ENCODE measurements around the gene PLSCR4. TPM values are rescaled to one million over a fixed set of nuclear protein-coding genes. Genes with fewer than 3 reads are reported as not detected.

Gene PLSCR4
- total and polyA plus RNA-seq, 2 of the 8 experiments (the other 6 are each of a cell fraction or from before 2014, with no cell fraction given) = 1.8 to 2.9 TPM

DNA sequence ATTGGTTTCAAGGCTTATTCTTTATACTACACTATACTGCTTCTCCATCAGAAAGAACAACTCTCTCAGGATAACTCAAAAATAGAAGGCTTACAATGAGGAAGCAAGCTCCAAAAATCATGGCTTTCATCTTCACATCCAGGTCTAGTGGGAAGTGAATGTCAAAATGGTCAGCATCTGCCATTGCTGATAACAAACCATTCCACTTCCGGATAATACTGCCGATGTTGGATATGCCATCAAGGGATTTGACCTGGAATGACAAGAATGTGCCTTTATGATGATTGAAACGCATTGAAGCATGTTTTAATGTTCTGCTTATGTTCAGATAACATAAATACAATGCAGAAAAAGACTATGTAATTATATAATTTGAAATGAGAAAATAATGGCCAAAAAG lies 55.9 kb downstream of the PLSCR4 start (continued):
- TF ChIP-seq, protein P1, sequence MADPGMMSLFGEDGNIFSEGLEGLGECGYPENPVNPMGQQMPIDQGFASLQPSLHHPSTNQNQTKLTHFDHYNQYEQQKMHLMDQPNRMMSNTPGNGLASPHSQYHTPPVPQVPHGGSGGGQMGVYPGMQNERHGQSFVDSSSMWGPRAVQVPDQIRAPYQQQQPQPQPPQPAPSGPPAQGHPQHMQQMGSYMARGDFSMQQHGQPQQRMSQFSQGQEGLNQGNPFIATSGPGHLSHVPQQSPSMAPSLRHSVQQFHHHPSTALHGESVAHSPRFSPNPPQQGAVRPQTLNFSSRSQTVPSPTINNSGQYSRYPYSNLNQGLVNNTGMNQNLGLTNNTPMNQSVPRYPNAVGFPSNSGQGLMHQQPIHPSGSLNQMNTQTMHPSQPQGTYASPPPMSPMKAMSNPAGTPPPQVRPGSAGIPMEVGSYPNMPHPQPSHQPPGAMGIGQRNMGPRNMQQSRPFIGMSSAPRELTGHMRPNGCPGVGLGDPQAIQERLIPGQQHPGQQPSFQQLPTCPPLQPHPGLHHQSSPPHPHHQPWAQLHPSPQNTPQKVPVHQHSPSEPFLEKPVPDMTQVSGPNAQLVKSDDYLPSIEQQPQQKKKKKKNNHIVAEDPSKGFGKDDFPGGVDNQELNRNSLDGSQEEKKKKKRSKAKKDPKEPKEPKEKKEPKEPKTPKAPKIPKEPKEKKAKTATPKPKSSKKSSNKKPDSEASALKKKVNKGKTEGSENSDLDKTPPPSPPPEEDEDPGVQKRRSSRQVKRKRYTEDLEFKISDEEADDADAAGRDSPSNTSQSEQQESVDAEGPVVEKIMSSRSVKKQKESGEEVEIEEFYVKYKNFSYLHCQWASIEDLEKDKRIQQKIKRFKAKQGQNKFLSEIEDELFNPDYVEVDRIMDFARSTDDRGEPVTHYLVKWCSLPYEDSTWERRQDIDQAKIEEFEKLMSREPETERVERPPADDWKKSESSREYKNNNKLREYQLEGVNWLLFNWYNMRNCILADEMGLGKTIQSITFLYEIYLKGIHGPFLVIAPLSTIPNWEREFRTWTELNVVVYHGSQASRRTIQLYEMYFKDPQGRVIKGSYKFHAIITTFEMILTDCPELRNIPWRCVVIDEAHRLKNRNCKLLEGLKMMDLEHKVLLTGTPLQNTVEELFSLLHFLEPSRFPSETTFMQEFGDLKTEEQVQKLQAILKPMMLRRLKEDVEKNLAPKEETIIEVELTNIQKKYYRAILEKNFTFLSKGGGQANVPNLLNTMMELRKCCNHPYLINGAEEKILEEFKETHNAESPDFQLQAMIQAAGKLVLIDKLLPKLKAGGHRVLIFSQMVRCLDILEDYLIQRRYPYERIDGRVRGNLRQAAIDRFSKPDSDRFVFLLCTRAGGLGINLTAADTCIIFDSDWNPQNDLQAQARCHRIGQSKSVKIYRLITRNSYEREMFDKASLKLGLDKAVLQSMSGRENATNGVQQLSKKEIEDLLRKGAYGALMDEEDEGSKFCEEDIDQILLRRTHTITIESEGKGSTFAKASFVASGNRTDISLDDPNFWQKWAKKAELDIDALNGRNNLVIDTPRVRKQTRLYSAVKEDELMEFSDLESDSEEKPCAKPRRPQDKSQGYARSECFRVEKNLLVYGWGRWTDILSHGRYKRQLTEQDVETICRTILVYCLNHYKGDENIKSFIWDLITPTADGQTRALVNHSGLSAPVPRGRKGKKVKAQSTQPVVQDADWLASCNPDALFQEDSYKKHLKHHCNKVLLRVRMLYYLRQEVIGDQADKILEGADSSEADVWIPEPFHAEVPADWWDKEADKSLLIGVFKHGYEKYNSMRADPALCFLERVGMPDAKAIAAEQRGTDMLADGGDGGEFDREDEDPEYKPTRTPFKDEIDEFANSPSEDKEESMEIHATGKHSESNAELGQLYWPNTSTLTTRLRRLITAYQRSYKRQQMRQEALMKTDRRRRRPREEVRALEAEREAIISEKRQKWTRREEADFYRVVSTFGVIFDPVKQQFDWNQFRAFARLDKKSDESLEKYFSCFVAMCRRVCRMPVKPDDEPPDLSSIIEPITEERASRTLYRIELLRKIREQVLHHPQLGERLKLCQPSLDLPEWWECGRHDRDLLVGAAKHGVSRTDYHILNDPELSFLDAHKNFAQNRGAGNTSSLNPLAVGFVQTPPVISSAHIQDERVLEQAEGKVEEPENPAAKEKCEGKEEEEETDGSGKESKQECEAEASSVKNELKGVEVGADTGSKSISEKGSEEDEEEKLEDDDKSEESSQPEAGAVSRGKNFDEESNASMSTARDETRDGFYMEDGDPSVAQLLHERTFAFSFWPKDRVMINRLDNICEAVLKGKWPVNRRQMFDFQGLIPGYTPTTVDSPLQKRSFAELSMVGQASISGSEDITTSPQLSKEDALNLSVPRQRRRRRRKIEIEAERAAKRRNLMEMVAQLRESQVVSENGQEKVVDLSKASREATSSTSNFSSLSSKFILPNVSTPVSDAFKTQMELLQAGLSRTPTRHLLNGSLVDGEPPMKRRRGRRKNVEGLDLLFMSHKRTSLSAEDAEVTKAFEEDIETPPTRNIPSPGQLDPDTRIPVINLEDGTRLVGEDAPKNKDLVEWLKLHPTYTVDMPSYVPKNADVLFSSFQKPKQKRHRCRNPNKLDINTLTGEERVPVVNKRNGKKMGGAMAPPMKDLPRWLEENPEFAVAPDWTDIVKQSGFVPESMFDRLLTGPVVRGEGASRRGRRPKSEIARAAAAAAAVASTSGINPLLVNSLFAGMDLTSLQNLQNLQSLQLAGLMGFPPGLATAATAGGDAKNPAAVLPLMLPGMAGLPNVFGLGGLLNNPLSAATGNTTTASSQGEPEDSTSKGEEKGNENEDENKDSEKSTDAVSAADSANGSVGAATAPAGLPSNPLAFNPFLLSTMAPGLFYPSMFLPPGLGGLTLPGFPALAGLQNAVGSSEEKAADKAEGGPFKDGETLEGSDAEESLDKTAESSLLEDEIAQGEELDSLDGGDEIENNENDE (IDR thresholded peaks at IDR 0.05; ENCODE audit: insufficient replicate concordance, low read length) = no peak
- no peak for TF ChIP-seq ZNF274 (IDR thresholded peaks at IDR 0.05; ENCODE audit: borderline replicate concordance, extremely low read depth, low read length)
- no peak for TF ChIP-seq CREB1 (IDR thresholded peaks at IDR 0.05)
